ENCODE results near the gene EFHC1.

The EFHC1 gene

DNA sequence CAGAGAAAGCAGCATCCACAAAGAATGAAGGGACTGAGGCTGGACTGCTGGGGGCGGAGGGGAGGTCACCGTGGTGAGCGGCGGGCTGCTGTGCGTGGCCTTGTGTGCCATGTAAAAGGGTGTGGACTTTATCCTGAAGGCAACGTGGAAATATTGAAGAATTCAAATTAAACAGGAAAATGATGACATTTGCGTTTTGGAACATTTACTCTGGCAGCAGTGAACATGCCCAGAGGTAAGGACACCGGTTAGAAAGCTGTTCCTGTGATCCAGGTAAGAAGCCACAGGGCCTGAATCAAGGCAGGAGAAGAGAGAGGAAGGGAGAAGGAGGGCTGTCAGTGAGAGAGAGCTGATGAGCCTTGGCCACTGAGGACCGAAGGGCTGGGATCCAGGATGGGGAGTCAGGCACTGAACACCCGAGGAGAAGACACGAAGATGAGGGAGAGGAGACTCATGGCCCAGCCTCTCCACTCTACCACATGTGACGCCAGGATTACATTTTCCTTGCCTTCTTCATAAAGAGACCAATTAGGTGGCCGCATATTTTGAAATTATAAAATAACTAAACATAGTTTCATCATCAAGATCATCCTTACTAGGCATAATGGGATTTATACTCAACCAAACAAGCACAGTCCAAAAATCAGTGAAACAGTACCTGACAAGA, 98.3 kb downstream of the EFHC1 start:
- H3K4me3 ChIP-seq (ENCODE audit: low read length), result no peak overlapping the region
- no peak for TF ChIP-seq ZNF274 (IDR thresholded peaks at IDR 0.05; ENCODE audit: low read depth, low read length)

- TF ChIP-seq ZNF274 (IDR thresholded peaks at IDR 0.05; ENCODE audit: low read depth, low read length), result no peak
- no peak overlapping the region for H3K4me3 ChIP-seq (ENCODE audit: low read length)
Observed at GRCh38 chr6:52519618-52520017, 99.5 kb downstream of the EFHC1 start.

- TF ChIP-seq ZNF274 (IDR thresholded peaks at IDR 0.05; ENCODE audit: low read depth, low read length), result no peak
- no peak overlapping the region for H3K4me3 ChIP-seq (ENCODE audit: low read length)
Observed at GRCh38 chr6:52522151-52522626, 102.0 kb downstream of the EFHC1 start.

GRCh38 chr6:52522655-52523054, 102.5 kb downstream of the EFHC1 start:
- no peak overlapping the region for H3K4me3 ChIP-seq (ENCODE audit: low read length)
- no peak for TF ChIP-seq ZNF274 (IDR thresholded peaks at IDR 0.05; ENCODE audit: low read depth, low read length)

- H3K4me3 ChIP-seq (ENCODE audit: low read length), result no peak overlapping the region
- TF ChIP-seq ZNF274 (IDR thresholded peaks at IDR 0.05; ENCODE audit: low read depth, low read length), result no peak
Observed at GRCh38 chr6:52523378-52524142, 103.4 kb downstream of the EFHC1 start.

GRCh38 chr6:52524918-52525317, 104.8 kb downstream of the EFHC1 start:
- no peak overlapping the region for H3K4me3 ChIP-seq (ENCODE audit: low read length)
- TF ChIP-seq ZNF274 (IDR thresholded peaks at IDR 0.05; ENCODE audit: low read depth, low read length), result no peak

DNA sequence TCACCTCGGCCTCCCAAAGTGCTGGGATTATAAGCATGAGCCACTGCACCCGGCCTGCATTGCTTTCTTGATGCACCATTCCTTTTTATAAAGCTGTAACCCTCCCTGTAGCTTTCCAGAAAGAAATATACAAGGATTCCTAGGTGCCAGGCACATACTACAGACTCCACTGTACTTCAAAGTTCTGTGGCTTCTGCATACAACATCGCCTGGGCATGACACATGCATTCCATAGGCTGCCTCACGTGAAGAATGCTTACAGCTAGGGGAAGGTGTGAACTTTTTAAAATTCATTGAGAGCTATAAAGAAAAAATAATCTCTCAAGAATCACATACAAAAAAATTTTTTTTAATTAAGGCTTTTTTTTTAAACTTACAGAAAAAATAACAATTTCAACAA, 106.5 kb downstream of the EFHC1 start:
- no peak for TF ChIP-seq ZNF274 (IDR thresholded peaks at IDR 0.05; ENCODE audit: low read depth, low read length)

DNA sequence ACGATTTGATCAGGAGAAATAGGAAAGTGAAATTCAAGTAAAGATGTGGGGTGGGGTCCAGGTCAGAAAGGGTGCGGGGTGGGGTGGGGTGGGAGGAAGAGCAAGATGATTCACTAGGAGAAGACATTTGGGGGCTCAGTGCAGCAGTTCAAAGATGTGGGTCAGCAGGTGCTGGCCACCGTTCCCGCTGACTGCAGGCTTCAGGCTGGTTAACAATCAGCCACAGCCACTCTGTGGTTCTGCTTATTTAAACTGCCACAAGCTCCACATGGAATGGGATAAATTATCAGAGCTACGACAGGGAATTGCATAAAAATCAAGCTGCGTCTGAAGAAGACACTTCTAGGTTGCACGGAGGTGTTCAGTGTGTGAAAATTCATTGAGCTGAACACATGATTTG, 107.3 kb downstream of the EFHC1 start:
- no peak overlapping the region for H3K4me3 ChIP-seq (ENCODE audit: low read length)
- TF ChIP-seq ZNF274 (IDR thresholded peaks at IDR 0.05; ENCODE audit: low read depth, low read length), result no peak

More for the DNA sequence above, 106.5 kb downstream of the EFHC1 start:
- H3K4me3 ChIP-seq (ENCODE audit: low read length), result no peak overlapping the region

DNA sequence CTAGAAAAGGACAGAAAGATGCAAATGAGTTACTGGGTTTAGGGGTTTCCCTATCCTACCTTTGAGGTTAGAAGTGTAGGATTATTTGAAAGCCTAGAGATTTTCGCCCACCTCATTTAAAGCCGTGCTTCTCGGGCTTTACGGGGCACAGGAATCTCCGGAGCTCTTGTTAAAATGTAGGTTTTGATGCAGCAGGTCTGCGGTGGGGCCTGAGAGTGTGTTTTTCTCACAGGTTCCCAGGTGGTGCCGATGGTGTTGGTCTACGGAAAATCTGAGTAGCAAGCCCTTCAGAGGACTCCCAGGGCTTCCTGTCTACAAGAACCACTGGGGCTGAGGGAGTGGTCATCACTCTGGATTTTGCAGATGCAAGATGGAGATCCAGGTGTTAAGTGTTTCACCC, 109.2 kb downstream of the EFHC1 start:
- TF ChIP-seq ZNF274 (IDR thresholded peaks at IDR 0.05; ENCODE audit: low read depth, low read length), result no peak
- no peak overlapping the region for H3K4me3 ChIP-seq (ENCODE audit: low read length)

DNA sequence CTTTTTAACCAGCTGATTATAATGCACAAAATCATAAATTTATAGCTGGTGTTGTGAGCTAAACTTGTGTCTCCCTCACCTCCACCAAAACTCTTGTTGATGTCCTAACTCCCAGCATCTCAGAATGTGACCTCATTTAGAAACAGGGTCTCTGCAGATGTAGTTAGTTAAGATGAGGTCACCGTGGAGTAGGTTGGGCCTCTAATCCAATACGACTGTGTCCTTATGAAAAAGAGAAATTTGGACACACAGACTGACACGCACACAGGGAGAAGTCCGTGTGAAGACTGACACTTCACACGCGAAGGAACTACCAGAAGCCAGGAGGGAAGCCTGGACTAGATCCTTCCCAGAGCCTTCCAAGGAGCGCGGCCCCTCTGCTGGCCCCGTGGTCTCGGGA, 110.2 kb downstream of the EFHC1 start:
- no peak for TF ChIP-seq ZNF274 (IDR thresholded peaks at IDR 0.05; ENCODE audit: low read depth, low read length)
- no peak overlapping the region for H3K4me3 ChIP-seq (ENCODE audit: low read length)

- no peak for TF ChIP-seq ZNF274 (IDR thresholded peaks at IDR 0.05; ENCODE audit: low read depth, low read length)
- no peak overlapping the region for H3K4me3 ChIP-seq (ENCODE audit: low read length)
Observed at GRCh38 chr6:52531396-52531795, 111.3 kb downstream of the EFHC1 start.

- H3K4me3 ChIP-seq (ENCODE audit: low read length), result no peak overlapping the region
Observed at GRCh38 chr6:52531834-52532233, 111.7 kb downstream of the EFHC1 start.

DNA sequence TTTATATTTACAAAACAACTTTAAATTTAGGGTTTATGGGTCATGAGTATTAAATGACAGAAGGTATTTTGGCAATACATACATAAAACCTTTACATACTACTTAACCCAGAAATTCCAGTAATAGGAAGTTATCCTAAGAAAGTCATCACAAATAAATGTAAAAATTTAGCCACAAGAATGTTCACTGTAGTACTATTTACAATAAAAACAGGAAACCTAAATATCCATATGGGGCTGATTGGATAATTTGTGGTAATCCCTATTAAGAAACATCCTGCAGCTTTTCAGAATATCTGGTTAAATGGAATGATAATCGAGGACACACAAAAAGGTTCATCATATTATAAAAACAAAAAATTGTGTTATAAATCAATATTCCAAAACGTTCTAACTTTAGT, 112.3 kb downstream of the EFHC1 start:
- no peak overlapping the region for H3K4me3 ChIP-seq (ENCODE audit: low read length)
- TF ChIP-seq ZNF274 (IDR thresholded peaks at IDR 0.05; ENCODE audit: low read depth, low read length), result no peak

More at GRCh38 chr6:52531834-52532233, 111.7 kb downstream of the EFHC1 start:
- no peak for TF ChIP-seq ZNF274 (IDR thresholded peaks at IDR 0.05; ENCODE audit: low read depth, low read length)

GRCh38 chr6:52533491-52533890, 113.3 kb downstream of the EFHC1 start:
- no peak for TF ChIP-seq ZNF274 (IDR thresholded peaks at IDR 0.05; ENCODE audit: low read depth, low read length)
- no peak overlapping the region for H3K4me3 ChIP-seq (ENCODE audit: low read length)

DNA sequence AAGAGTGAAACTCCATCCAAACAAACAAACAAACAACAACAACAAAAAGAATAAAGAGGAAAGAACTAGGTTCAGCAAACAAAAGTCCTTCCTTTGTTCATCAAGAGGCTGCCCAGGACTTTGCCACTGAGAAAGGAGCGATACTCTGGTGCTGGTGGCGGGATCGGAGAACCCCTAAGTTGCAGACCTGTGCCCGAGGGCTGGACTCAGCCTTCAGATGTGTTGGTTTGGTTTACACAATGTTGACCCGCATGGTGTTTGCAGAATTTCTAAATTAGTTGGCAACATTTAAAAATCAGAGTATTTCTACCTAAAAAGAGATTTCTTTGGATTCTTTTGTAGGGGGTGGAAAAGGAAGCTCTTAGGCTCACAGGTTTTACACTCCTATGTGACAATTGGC, 114.2 kb downstream of the EFHC1 start:
- no peak overlapping the region for H3K4me3 ChIP-seq (ENCODE audit: low read length)
- TF ChIP-seq ZNF274 (IDR thresholded peaks at IDR 0.05; ENCODE audit: low read depth, low read length), result no peak
